Midbrain (tissue), 1 donor: ENCODE results near the gene HPRT1.
"Not testable (repeated sequence)": the region's sequence is repeated elsewhere in the genome, so short reads cannot be mapped to it uniquely, and the experiment has no call there.

Experiments used
- DNase-seq: peaks from one replicate; lab custom pipeline; 2025; lab: John Stamatoyannopoulos, UW

HPRT1 gene

GRCh38 chrX:134460005-134460861 lies at the start of gene HPRT1:
Gene HPRT1, plus strand, starts transcription at chrX:134460165. Its CDS starts 147 bp downstream, at chrX:134460312.
- DNase-seq = peak; percentile 62

GRCh38 chrX:134416087-134416486 lies 43.9 kb upstream of the HPRT1 start:
- no peak for DNase-seq

GRCh38 chrX:134418317-134419113 lies 41.5 kb upstream of the HPRT1 start:
- no peak for DNase-seq

GRCh38 chrX:134419784-134420183 lies 40.2 kb upstream of the HPRT1 start:
- no peak for DNase-seq

GRCh38 chrX:134423606-134424005 lies 36.4 kb upstream of the HPRT1 start:
- DNase-seq = peak; percentile 10

GRCh38 chrX:134426281-134426680 lies 33.7 kb upstream of the HPRT1 start:
- DNase-seq = no peak

- no peak for DNase-seq
These were observed 28.1 kb upstream of the HPRT1 start for GRCh38 chrX:134431894-134432293.

GRCh38 chrX:134435894-134436293 lies 24.1 kb upstream of the HPRT1 start:
- DNase-seq = no peak

GRCh38 chrX:134443020-134443419 lies 16.9 kb upstream of the HPRT1 start:
- DNase-seq = peak; percentile 2

- no peak for DNase-seq
These were observed 16.5 kb upstream of the HPRT1 start for GRCh38 chrX:134443461-134443860.

- no peak for DNase-seq
These were observed 15.3 kb upstream of the HPRT1 start for GRCh38 chrX:134444681-134445080.

GRCh38 chrX:134452596-134452995 lies 7.4 kb upstream of the HPRT1 start:
- DNase-seq = no peak

- DNase-seq = no peak
These were observed 6.3 kb upstream of the HPRT1 start for GRCh38 chrX:134453631-134454030.

- no peak for DNase-seq
These were observed 5.5 kb upstream of the HPRT1 start for GRCh38 chrX:134454506-134454905.

GRCh38 chrX:134457708-134458107 lies 2.3 kb upstream of the HPRT1 start:
- no peak for DNase-seq

GRCh38 chrX:134459683-134460004 lies 321 bp upstream of the HPRT1 start:
- no peak for DNase-seq

GRCh38 chrX:134460862-134461220 lies 876 bp downstream of the HPRT1 start:
- no peak for DNase-seq

- DNase-seq = no peak
These were observed 1.5 kb downstream of the HPRT1 start for GRCh38 chrX:134461437-134461836.

GRCh38 chrX:134462927-134463326 lies 3.0 kb downstream of the HPRT1 start:
- no peak for DNase-seq

GRCh38 chrX:134464453-134464852 lies 4.5 kb downstream of the HPRT1 start:
- not testable (repeated sequence) for DNase-seq

GRCh38 chrX:134469486-134469885 lies 9.5 kb downstream of the HPRT1 start:
- DNase-seq = no peak

- DNase-seq = no peak
These were observed 10.0 kb downstream of the HPRT1 start for GRCh38 chrX:134470013-134470412.

- no peak for DNase-seq
These were observed 12.1 kb downstream of the HPRT1 start for GRCh38 chrX:134472041-134472440.
